Panc1 (cell line): ENCODE results near the gene PIK3CD. TPM values are rescaled to one million over a fixed set of nuclear protein-coding genes. Genes with fewer than 3 reads are reported as not detected.

ENCODE experiments used
- ATAC-seq: fragments of 200-7000 bp; cut with Tn5 transposase; 2 replicates; pipeline ENCODE4 v1.9.1; 2020; ENCODE audit warnings: mild to moderate bottlenecking, moderate library complexity
- BruUV-seq: library from RNA; stranded (reverse); fragments of 400-500 nt; replicated peaks from 2 replicates; lab custom pipeline; 2021; lab: Mats Ljungman, UMichigan
- CTCF ChIA-PET: fragments of 300-600 bp; sonication (Branson Sonifier 250); formaldehyde crosslinking; loops from one replicate; lab custom pipeline; 2022; ENCODE audit warnings: antibody characterized with exemption; lab: Charles Lee
- POLR2A ChIA-PET: fragments of 300-600 bp; sonication (Branson Sonifier 250); formaldehyde crosslinking; loops from one replicate; lab custom pipeline; 2022; ENCODE audit warnings: antibody characterized with exemption; lab: Charles Lee
- DNase-seq: peaks from one replicate; pipeline ENCODE4 v3.0.0-alpha.2; 2010; ENCODE audit warnings: low read depth, low spot score
- H3K27ac ChIP-seq: 2 replicates; pipeline ENCODE4 v1.5.1; 2011; ENCODE audit warnings: mild to moderate bottlenecking, low read length, inconsistent platforms
- H3K27me3 ChIP-seq: fragments of 200-500 bp; sonication (Bioruptor generic); 2 replicates; pipeline ENCODE4 v1.6.0; 2014; ENCODE audit warnings: low read length, inconsistent platforms; ENCODE audit not compliant: control insufficient read depth, insufficient read depth
- H3K36me3 ChIP-seq: fragments of 200-500 bp; sonication (Bioruptor generic); 2 replicates; pipeline ENCODE4 v1.5.1; 2014; ENCODE audit warnings: inconsistent platforms, mild to moderate bottlenecking, low read length, moderate library complexity; ENCODE audit not compliant: control insufficient read depth, insufficient read depth
- H3K4me1 ChIP-seq: 2 replicates; pipeline ENCODE4 v1.5.1; 2011; ENCODE audit warnings: inconsistent platforms, mild to moderate bottlenecking, low read length, moderate library complexity; ENCODE audit not compliant: control insufficient read depth, insufficient read depth
- H3K4me3 ChIP-seq, 2 experiments: 2 replicates each; pipeline ENCODE4 v1.5.1; 2011 to 2012; ENCODE audit warnings: low read depth in 2 of 2, low read length in 2 of 2, mild to moderate bottlenecking in 2 of 2, inconsistent platforms in 1 of 2, moderate library complexity in 1 of 2
- H3K9me3 ChIP-seq: fragments of 200-500 bp; sonication (Bioruptor generic); 2 replicates; pipeline ENCODE4 v1.5.1; 2014; ENCODE audit warnings: low read depth, mild to moderate bottlenecking, inconsistent platforms, low read length, moderate library complexity; ENCODE audit not compliant: control insufficient read depth, insufficient read depth
- CTCF ChIP-seq: fragments of 450-650 bp; IDR thresholded peaks from 2 replicates; pipeline ENCODE4 v1.5.1; 2017; ENCODE audit warnings: mild to moderate bottlenecking
- POLR2AphosphoS5 ChIP-seq: IDR thresholded peaks from 2 replicates; pipeline ENCODE4 v1.6.1; 2012; ENCODE audit warnings: mild to moderate bottlenecking, low read depth, low read length, moderate library complexity
- REST ChIP-seq, 2 experiments: IDR thresholded peaks; 2 replicates each; pipeline ENCODE4 v1.6.1; 2011 to 2012; ENCODE audit warnings: low read depth in 2 of 2, control low read depth in 1 of 2, low read length in 1 of 2, mild to moderate bottlenecking in 1 of 2, moderate library complexity in 1 of 2; ENCODE audit not compliant: insufficient read depth in 1 of 2
- SIN3A ChIP-seq: IDR thresholded peaks from 2 replicates; pipeline ENCODE4 v1.6.1; 2012; ENCODE audit warnings: low read depth, mild to moderate bottlenecking, low read length, moderate library complexity, borderline replicate concordance; ENCODE audit not compliant: insufficient read depth
- TCF7L2 ChIP-seq: IDR thresholded peaks from 2 replicates; pipeline ENCODE4 v1.6.1; 2011; ENCODE audit warnings: mild to moderate bottlenecking, low read depth, low read length, inconsistent platforms
- in situ Hi-C: cut with HindIII; loops from 2 replicates; pipeline ENCODE4 v1.10.0; 2016; ENCODE audit warnings: low sequenced_read_pairs, low pct_unique_long_range_greater_than_20kb
- intact Hi-C: fragments of 100-400 bp; cut with micrococcal nuclease; formaldehyde crosslinking; loops from one replicate; pipeline ENCODE4 v1.10.0; 2022; ENCODE audit not compliant: unreplicated experiment
- total RNA-seq: library from RNA; stranded (reverse); gene quantifications from one replicate; pipeline ENCODE4 v1.2.1, GENCODE V29; 2021; ENCODE audit not compliant: unreplicated experiment

The PIK3CD gene
- total RNA-seq, 1 experiment from 2014 or later, result 12.5 TPM

GRCh38 chr1:9737671-9738070 lies 86.1 kb downstream of the PIK3CD start:
- in situ Hi-C loops (no loop called here), intact Hi-C loops (no loop called here)
- Histone ChIP-seq H3K27me3 (no peaks in the 10 kb centered on the region), H3K4me1 (no peaks in the 10 kb centered on the region), H3K9me3 (no peaks in the 10 kb centered on the region), H3K4me3 (no peak overlapping the region), H3K27ac (no peak overlapping the region), H3K36me3 (peaks cover 14% of the 10 kb centered on the region)
- no peak for ATAC-seq
- no peak for TF ChIP-seq CTCF
- no peak for TF ChIP-seq SIN3A
- TF ChIP-seq POLR2AphosphoS5, result no peak
- TF ChIP-seq REST (IDR thresholded peaks at IDR 0.05; ENCODE audit: insufficient read depth in 1 of 2, low read depth in 2 of 2, low read length in 1 of 2), result no peak
- TF ChIP-seq TCF7L2, result no peak
- ChIA-PET POLR2A (no interaction called here), CTCF (interaction anchor here (0.6 kb wide), 1 partner anchor 258 kb away, joined by 3 read pairs; no protein-coding TSS in a partner anchor)
- no peak for DNase-seq
- BruUV-seq, result no TSS peak

- ChIA-PET POLR2A (interaction anchor here (0.6 to 0.7 kb wide), 2 partner anchors 12 to 226 kb away, joined by 3 to 4 read pairs; no protein-coding TSS in a partner anchor), CTCF (interaction anchor here (0.7 kb wide), 1 partner anchor 16 kb away, joined by 3 read pairs; no protein-coding TSS in a partner anchor)
- no peaks in the 10 kb centered on the region for H3K4me1 ChIP-seq
- peaks cover 8% of the 10 kb centered on the region for H3K36me3 ChIP-seq
- no peaks in the 10 kb centered on the region for H3K9me3 ChIP-seq
- intact Hi-C loops (no loop called here), in situ Hi-C loops (no loop called here)
- BruUV-seq, result no TSS peak
- TF ChIP-seq TCF7L2 (no peak), REST (IDR thresholded peaks at IDR 0.05; ENCODE audit: insufficient read depth in 1 of 2, low read depth in 2 of 2, low read length in 1 of 2) (no peak), CTCF (no peak), SIN3A (no peak), POLR2AphosphoS5 (no peak)
- no peak overlapping the region for H3K27ac ChIP-seq
- H3K27me3 ChIP-seq, result no peaks in the 10 kb centered on the region
- DNase-seq, result no peak
- no peak overlapping the region for H3K4me3 ChIP-seq
- no peak for ATAC-seq
These were observed 92.7 kb downstream of the PIK3CD start for GRCh38 chr1:9744106-9744799.
